Smooth muscle cell of the coronary artery (primary cell): ENCODE measurements around the gene HYAL4. TPM values are rescaled to one million over a fixed set of nuclear protein-coding genes. Genes with fewer than 3 reads are reported as not detected.

Source experiments
- total RNA-seq: library from RNA; depleted of rRNA; stranded (reverse); fragments of >200 nt; gene quantifications from 2 replicates; pipeline ENCODE4 v1.2.3, GENCODE V29; 2014; ENCODE audit warnings: low replicate concordance

Gene HYAL4
- not detected in 2 replicates for total RNA-seq

GRCh38 chr7:123844712-123845219 lies at the start of gene HYAL4:
Gene HYAL4 (plus strand): TSS chr7:123845169. CDS start chr7:123868274, 23,105 bp downstream.

GRCh38 chr7:123924941-123925340 lies 80.0 kb downstream of the HYAL4 start, which contains the start of gene SPAM1:
Gene SPAM1 (plus strand): TSS chr7:123925241. CDS start chr7:123953571, 28,330 bp downstream.

Other genes starting within 250 kb of the HYAL4 start
- not detected in 2 replicates for gene ASB15, start 243.3 kb upstream of the HYAL4 start, total RNA-seq
- not detected in 2 replicates for gene LMOD2, start 189.3 kb upstream of the HYAL4 start, total RNA-seq
- 4.1 and 6.5 TPM in 2 replicates for gene WASL, start 96.2 kb upstream of the HYAL4 start, total RNA-seq
- gene SPAM1, start 80.1 kb downstream of the HYAL4 start, total RNA-seq = not detected in 2 replicates
- gene TMEM229A, start 187.9 kb downstream of the HYAL4 start, total RNA-seq = 0.23 and 0.38 TPM in 2 replicates